ENCODE data around the gene ABCC11.

Gene ABCC11

DNA sequence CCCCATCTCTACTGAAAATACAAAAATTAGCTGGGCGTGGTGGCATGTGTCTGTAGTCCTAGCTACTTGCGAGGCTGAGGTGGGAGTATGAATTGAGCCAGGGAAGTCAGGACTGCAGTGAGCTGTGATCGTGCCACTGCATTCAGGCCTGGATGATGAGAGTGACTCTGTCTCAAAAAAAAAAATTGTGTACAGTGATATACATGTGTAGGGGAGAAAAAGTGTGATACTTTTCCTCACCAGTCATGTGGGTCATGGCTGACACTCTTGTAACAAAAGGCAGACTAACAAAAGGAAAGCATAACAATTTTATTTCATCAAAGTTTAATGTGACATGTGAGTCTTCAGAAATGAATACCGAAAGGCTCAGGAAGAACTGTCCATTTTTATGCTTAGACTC is 89.5 kb downstream of the ABCC11 start:
- no peak for DNase-seq

DNA sequence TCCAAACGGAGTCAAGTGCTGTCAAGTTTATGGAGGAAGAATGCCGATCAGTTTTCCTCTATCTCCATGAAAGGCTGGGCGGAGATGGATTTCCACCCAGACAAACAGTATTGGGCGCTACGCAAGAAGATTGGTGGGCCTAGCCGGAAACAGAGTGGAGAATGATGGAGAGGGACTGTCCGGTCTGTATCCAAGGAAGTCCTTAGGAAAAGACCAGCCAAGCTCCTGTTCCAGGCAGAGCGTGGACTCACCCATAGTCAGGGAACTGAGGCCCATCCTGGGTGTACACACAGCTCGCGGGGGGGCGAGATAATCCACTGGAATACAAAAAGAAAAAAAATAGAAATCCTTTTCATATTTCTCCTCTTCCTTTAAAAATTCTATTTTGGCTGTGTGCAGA is 90.0 kb downstream of the ABCC11 start:
- no peak for DNase-seq

DNA sequence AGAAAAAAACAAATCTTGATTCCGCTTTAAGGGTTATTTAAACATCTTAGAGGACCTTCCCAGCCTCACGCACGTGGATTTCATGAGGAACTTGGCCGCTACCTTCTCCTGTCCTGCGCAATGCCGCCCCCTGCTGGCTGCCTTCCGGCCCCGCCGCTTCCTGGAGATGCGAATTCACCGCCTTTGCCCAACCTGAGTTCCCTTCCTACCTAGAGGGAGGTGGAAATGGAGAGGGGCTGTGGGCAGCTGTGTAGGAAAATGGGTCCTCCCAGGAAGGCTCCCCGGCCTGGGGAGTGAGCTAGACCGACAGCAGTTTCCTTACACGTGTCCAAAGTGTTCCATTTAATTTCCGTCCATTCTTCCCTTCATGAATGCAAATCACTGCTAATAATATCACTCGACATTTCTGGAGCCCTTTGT is 90.5 kb downstream of the ABCC11 start:
- peak; percentile 84 for DNase-seq

DNA sequence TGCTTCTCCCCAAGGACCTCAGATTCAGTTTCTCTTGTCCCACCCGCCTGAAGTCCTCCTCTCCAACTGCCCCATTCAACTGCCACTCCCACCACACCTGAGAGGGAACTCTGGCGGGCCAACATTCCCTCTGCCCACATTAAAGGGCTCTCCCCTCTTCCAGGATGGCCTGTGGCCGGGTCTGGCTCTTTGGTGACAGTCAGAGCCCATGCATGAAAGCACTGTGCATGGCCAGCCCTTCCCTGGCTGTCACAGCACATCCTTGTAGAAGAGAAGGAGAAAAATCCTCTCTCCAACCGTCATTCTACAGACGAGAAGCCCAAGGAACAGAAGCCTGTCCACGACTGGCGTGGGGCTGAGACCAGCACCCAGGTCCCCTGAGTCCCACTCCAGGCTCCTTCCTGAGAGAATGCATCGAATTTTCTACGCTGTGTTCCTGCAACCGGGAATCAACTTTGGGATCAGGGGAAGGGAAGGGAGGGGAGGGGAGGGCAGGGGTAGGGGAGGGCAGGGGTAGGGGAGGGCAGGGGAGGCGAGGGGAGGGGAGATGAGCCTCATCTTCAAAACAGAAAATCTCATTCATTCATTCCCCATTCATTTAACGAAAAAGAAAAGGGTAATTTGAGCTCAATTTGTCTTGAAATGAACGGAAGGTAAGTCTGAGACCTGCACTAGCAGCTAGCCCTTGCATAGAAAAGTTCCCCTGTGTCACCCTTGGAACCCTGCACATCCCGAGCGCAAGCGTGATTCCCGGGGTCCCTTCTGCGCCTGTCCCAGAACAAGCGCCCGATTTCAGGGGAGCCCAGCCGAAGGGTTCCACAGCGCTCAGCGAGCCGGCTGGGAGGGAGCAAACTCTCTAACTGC is 91.2 kb downstream of the ABCC11 start, which contains the start of gene ABCC12:
Gene ABCC12 (minus strand): TSS at position 68 of the 864 bp plus-strand sequence. CDS start 9,569 bp downstream, outside the sequence.
- no peak for DNase-seq

DNA sequence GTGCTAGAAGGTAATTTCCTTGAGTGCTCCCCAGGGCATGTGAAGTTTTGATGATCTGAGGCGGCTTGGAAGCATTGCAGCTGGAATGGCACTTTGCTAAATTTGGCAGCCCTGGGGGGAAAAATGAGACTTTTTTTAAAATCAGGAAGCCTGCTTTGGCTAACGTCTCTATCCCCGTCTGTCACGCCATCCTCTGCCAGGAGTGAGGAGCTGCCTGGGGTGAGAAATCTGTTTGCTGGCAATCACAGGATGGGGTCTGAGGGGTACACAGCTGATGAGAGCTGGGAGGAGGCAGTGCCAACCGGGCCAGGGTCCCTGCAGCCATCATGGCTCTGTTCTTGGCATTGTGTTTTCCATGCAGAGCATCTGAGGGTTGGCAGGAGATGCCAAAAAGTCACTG is 93.6 kb downstream of the ABCC11 start:
- DNase-seq, result no peak

DNA sequence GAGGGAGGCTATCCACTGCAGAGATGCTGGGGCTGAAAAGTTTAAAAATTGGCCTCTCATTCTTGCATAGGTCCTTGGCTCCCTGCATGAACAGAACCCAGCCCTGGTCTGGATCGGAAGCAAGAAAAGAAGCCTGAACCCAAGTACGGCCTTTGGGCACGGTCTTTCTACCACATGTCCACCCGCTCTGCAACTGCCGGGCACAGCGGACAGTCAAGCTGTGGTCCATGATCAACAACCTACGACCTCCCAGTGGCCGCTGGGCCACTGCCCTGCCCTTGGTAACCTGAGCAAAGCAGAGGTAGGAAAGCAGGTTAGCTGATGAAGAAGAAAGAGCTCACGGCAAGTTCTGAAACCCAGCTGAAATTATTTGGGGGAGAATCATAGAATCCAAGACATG is 95.1 kb downstream of the ABCC11 start:
- no peak for DNase-seq

DNA sequence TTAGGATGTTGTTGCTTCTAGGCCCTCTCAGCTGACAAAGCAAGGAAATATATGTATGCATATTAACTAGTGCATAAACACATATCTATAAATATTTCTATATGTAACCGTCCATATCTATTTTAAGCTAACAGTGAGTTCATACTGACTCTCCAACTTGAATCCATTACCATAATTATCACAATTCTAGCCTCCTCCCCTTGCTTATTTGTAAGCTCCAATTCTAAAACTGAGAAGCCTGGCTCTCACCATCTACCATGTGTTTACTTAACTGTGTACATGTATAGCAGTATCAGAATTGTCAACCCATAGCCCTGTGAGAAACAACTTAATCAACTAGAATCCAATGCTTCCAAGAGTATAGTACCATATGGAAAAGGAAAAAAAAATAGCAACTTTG is 96.6 kb downstream of the ABCC11 start:
- DNase-seq, result no peak

DNA sequence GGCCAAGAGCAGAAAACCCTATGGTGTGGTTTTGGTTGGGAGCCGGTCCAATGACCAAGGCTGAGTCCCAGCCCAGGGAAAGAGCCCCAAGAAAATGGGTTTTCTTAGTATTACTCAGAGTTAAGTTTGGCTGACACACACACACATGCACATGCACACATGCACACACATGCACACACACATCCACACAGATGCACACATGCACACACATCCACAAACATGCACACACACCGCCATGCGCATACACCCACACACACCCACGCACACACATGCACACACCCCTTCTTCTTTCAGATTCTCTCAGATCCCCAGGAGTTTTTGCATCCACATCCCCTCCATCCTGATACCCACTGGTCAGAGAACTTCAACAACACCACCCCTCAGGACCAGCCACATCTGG is 100.6 kb downstream of the ABCC11 start:
- DNase-seq, result no peak

DNA sequence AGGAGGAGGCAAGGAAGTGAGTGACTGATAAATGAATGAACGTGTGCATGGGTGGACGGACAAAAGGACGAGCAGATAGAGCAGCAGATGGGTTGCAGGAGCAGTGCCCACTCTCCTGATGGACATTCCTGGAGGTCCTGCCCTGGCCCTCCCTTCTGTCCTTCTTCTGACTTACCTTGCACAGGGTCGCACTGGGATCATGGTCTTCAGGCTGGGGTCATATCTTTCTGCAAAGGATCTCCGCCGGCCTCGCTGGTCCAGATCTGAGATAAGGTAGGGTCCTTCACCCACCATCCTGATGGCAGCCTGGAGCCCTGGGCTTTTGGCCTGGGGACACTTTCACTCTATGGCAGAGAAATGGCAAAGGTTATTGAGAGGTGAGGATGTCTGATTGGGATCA is 101.2 kb downstream of the ABCC11 start:
- no peak for DNase-seq

DNA sequence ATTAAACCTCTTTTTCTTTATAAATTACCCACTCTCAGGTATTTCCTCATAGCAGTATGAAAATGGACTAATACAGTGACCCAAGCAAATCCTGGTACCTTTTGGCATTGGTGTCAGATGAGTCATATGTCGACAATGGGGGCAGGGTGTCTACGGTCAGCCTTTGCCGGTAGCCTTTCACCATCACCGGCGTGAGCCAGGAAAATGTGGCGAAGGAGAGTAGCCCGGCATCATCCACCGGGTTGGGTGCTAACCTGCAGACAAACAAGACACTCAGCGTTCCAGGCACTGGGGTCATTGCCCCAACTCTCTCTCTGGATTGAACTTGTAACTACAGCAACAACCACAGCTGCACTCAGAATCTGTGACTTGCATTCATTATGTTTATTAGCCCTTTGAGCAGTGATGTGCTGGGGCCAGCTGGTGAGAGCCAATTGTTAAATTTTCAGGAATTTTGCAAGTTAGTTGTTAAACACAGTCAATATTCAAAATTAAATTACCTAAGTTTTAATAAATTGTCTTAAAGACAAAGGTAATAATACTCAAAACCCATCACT is 103.4 kb downstream of the ABCC11 start:
- DNase-seq, result no peak

DNA sequence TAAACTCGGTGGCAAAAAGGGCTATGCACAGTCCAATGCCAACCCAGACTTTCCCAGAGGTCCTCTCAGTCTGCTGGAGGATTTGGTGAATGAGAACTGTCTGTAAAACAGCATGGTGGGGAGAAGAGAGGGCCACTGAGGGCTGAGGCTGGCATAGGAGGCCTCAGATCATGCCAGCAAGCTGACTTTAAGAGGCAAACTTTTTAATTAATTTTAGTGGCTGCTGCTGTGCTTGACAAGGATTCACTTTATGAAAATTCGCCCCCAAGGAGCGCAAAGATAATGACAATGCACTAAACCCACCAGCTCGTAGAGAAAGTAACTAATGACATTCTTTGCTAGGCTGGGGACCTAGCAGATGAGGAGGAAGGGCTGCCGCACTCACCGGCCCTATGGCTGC is 106.5 kb downstream of the ABCC11 start:
- no peak for DNase-seq

DNA sequence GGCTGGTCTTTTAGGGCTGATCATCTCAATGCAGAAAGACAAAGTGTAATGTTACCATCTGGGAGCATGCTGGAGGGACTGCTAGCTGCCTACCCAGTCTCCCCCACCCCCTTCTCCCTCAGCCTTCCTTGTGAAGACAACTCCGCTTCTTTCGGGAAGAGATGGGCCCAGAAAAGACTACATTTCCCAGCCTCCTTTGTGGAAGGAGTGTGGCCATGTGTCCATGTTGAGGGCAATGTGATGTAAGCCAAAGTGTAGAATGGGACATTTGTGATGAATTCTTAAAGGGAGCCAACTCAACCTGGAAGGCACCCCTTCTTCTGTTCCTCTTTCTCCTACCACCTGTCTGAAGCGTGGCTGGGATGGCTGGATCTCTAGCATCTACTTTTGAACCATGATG is 107.8 kb downstream of the ABCC11 start:
- DNase-seq, result no peak

DNA sequence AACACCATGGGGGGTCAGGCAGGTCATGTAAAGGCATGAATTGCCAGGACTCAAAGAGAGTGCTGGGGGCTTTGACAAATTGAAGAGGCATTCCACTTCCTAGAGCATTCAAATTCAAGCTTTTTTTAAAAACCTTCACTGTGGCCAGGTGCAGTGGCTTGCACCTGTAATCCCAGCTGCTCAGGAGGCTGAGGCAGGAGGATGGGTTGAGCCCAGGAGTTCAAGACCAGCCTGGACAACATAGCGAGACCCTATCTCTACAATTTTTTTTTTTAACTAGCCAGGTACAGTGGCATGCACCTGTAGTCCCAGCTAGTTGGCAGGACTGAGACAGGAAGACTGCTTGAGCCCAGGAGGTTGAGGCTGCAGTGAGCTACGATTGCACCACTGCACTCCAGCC is 108.8 kb downstream of the ABCC11 start:
- DNase-seq, result no peak

DNA sequence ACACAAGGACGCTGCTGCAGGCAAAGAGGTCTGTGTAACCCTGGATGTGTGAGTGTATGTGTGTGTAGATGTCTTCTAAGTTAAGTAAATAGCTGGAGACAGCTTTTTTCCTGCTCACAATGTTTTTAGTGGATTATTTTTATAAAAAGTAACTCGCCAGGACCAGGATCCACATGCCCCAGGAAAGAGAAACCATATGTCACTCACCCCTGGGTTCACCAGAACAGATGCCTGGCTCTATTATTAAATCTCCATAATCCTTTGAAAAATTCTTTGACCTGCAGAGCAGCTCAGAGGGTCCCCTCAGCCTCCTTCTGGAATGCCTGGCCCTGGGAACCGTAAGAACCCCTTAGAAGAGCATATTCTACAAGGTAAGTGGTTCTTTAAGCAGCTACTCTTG is 109.5 kb downstream of the ABCC11 start:
- DNase-seq, result no peak

DNA sequence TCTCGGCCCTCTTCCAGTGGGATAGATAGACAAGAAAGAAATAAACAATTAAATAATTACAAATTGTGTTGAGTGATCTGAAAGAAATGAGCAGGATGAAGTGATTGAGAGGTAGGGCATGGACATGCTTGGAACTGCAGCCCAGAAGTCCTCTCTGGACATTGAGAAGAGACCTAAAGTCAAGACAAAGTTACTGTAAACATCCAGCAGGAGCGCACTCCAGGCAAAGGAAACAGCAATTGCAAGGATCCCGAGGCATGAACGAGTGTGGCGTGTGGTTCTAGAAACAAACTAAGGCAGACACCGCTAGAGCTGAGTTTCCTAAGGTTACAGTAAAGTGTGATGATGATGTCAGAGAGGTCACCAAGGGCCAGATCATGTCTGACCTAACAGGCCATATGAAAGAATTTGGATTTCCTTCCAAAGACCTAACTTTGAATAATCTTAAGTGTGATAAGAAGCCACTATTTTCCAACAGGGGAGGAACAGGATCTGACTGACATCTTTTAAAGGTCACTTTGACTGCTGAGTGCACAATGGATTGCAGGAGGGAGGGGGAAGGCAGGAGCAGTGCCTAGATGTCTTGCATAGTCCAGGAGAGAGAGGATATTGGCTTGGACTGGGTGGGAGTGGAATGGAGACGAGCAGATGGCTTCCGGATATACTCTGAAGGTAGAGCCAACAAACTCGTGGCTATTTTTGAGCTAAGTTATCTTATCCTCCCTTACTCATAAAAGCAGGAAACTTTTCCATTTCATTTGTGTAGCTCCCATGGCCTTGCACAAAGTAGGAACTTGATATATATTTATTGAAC is 110.6 kb downstream of the ABCC11 start:
- no peak for DNase-seq

DNA sequence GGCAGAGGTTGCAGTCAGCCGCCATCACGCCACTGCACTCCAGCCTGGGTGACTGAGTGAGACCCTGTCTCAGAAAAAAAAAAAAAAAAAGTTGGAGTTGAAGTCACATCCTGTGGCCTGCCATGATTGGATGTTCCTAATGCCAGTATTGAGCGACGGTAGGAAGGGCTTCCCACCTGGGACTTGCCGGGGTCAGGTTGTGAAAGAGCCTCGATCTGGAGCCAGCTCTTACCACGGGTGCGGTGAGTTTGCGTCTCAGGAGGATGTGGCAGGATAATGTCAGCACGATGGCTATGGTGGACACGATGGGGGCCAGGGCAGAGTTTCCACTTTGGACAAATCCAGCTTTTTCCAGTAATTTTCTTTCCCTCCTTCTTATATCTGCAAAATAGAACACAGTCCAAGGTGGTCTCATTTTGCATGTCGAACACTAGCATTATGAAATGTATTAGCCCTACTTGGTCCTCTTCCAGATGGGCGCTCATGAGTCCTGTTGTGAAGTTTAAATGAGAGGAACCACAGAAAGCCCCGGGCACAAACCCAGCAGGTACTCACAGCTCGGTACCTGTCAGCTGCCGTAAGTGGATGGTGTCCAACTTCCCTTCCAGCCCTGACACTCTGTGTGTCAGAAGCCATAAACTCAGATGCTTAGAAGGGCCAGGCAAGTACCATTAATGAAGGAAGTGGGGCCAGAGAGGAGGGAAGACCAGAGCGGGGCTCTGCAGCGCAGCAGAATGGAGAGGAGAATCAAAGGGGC is 113.7 kb downstream of the ABCC11 start:
- no peak for DNase-seq

DNA sequence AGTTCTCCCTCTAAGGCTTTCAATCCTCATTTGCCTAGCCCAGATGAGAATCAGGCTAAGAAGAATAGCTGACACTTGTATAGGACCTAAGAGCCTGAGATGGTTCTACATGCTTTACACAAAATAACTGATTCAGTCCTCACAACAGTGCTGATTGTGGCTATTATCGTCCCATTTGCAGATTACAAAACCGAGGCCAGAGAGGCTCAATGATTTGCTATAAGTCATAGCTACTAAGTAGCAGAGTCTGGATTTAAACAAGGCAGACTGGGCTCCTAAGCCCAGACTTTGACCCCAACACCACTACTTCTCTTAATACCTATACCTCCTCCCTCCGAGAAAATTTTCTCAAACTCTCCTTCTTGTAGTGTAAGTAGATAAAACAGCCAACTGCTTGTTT is 114.6 kb downstream of the ABCC11 start:
- DNase-seq, result no peak

DNA sequence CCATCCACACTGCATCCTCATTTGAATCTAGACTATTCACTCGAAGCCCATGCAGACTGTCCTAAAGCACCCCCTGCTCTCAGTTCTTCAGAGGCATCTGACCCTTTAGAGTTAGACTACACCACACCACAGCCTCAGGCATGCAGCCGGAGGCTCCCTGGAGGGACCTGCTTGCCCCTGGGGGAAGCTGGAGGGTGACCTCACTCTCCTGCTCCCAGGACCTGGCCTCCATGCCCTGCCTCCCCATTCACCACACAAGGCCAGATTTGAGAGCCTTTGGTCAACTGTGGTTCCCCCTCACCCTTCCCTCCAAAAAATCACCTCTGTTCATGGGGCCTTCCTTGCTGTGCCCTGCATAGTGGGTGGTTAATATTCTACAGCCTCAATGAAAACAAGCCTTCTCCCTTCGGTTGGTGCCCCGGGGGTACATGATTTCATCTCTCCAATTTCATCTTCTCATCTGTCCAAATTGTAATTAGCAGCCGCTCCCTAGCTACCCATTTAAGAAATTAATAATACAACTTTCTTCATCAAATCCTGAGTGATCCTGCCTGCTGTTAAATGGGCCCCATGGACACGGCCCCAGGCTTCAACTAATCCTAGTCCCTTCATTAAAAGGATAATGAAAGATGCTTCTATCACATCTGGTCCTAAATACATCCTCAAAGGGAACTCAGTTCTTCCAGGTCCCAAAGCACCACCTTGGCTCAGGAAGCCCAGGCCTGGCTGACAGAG is 116.0 kb downstream of the ABCC11 start:
- DNase-seq, result no peak

DNA sequence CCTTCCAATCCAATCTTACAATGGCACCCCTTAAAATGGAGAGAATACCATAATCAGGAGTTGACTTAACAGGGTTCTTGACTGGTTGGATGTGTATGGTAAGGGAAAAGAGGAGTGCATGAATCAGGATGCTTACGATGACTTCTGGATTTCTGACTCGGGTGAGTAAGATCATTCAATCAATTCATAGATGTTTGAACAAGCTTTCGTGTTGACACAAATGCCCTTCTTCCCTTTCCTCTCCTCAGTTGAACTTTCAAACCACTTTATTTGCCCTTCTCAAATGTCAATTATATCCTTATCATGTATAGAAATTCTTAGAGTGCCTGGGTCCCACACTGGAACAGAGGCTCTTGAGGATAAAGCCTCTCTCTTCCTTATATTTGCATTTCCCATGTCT is 117.4 kb downstream of the ABCC11 start:
- no peak for DNase-seq

DNA sequence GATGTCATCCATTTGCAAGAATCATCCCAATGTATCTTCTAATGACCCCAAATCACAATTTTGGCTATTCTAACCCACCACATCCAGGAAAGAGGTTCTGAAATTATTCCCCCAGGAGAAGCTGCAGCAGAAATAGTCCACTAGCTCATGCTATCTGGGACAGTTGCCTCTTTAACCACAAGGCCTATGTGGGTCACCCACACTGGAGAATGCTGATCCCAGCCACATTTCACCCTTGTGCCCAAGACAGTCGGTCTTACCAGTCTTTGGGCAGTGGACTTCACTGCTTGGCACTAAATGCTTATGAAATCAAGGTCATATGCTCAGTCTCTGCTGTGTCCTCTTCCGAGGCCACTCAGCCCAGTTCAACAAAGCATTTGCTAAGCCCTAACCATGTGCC is 118.6 kb downstream of the ABCC11 start:
- no peak for DNase-seq

DNA sequence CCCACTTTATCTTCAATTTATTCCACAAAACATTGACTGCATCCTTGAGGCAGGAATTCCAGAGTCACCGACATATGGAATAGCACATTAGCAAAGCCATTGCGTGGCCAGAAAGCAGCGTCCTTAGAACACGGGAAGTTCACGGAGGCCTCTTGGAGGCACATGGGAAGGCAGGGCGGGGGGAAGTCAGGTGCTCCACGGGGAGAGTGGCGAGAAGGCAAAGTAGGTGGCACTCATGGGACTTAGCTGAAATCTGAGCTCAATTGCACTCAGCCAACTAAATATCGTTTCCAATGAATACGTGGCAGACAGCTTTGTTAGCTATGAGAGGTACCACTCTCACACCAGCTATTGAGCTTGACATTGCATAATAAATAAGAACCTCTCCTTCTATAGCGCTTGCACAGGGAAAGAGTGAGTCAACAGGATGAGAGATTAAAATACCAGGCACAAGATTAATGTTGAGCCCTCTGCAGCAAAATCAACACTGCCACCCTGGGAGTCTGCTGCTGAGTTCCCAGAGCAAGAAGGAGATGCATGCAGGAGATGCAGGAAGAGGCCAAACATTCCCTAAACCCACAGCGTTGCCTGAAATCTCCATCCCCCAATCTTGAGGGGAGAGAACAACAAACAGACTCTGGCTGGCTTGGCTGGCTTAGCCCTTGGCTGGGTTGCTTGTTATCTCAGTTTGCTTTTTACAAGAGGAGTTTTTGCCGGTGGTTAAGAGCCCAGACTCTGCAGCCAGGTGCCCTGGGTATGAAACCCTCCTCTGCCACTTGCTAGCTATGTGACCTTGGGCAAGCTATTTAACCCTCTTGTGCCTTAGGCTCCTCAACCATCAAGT is 120.3 kb downstream of the ABCC11 start:
- no peak for DNase-seq
